GM23248 (cell line): ENCODE data around the gene NOXA1. TPM values are rescaled to one million over a fixed set of nuclear protein-coding genes. Genes with fewer than 3 reads are reported as not detected.

Source experiments
- DNase-seq: peaks from one replicate; pipeline ENCODE4 v3.0.0-alpha.2; 2015
- H2AFZ ChIP-seq: fragments of 200-600 bp; sonication (generic); 2 replicates; pipeline ENCODE4 v1.6.1; 2016; ENCODE audit warnings: antibody characterized with exemption
- H3F3A ChIP-seq: fragments of 200-600 bp; sonication (generic); 2 replicates; pipeline ENCODE4 v1.6.1; 2016; ENCODE audit warnings: mild to moderate bottlenecking, antibody characterized with exemption, mixed run types; ENCODE audit not compliant: insufficient read depth
- H3K27ac ChIP-seq: fragments of 200-600 bp; sonication (generic); 2 replicates; pipeline ENCODE4 v1.5.1; 2016; ENCODE audit warnings: mild to moderate bottlenecking
- H3K27me3 ChIP-seq: fragments of 200-600 bp; sonication (generic); replicated peaks from 2 replicates; pipeline ENCODE4 v1.6.1; 2016; ENCODE audit warnings: mild to moderate bottlenecking; ENCODE audit not compliant: insufficient read depth
- H3K36me3 ChIP-seq: fragments of 200-600 bp; sonication (generic); 2 replicates; pipeline ENCODE4 v1.6.1; 2016; ENCODE audit warnings: low read depth, mild to moderate bottlenecking
- H3K4me1 ChIP-seq: fragments of 200-600 bp; sonication (generic); 2 replicates; pipeline ENCODE4 v1.6.1; 2016; ENCODE audit warnings: mild to moderate bottlenecking; ENCODE audit not compliant: insufficient read depth
- H3K4me2 ChIP-seq: fragments of 200-600 bp; sonication (generic); one replicate; pipeline ENCODE4 v1.6.1; 2016; ENCODE audit warnings: mild to moderate bottlenecking; ENCODE audit not compliant: unreplicated experiment
- H3K4me3 ChIP-seq: fragments of 200-600 bp; sonication (generic); 2 replicates; pipeline ENCODE4 v1.5.1; 2016; ENCODE audit warnings: mild to moderate bottlenecking
- H3K79me2 ChIP-seq: fragments of 200-600 bp; sonication (generic); 2 replicates; pipeline ENCODE4 v1.6.1; 2016; ENCODE audit warnings: mild to moderate bottlenecking; ENCODE audit not compliant: insufficient read depth
- H3K9ac ChIP-seq: fragments of 200-600 bp; sonication (generic); 2 replicates; pipeline ENCODE4 v1.6.1; 2016; ENCODE audit warnings: mild to moderate bottlenecking
- H3K9me2 ChIP-seq: fragments of 200-600 bp; sonication (generic); 2 replicates; pipeline ENCODE4 v1.6.1; 2016; ENCODE audit warnings: mixed run types, mild to moderate bottlenecking, moderate library complexity; ENCODE audit not compliant: insufficient read depth
- H3K9me3 ChIP-seq: fragments of 200-600 bp; sonication (generic); one replicate; pipeline ENCODE4 v1.6.1; 2017; ENCODE audit warnings: low read depth
- H4K20me1 ChIP-seq: fragments of 200-600 bp; sonication (generic); 2 replicates; pipeline ENCODE4 v1.6.0; 2016; ENCODE audit not compliant: insufficient read depth
- EZH2 ChIP-seq: fragments of 200-600 bp; sonication (generic); IDR thresholded peaks from 2 replicates; pipeline ENCODE4 v1.6.1; 2018; ENCODE audit warnings: antibody characterized with exemption, mild to moderate bottlenecking; ENCODE audit not compliant: insufficient read depth, poor library complexity, severe bottlenecking
- EZH2phosphoT487 ChIP-seq: fragments of 200-600 bp; sonication (generic); IDR thresholded peaks from 2 replicates; pipeline ENCODE4 v1.6.1; 2018; ENCODE audit warnings: antibody characterized with exemption, moderate library complexity, mild to moderate bottlenecking, low read depth; ENCODE audit not compliant: insufficient read depth
- WGBS, 2 experiments: methylation state at CpG; one replicate each; pipeline ENCODE4 v1.1.6; 2015 to 2017; ENCODE audit warnings: low lambda C conversion rate in 2 of 2, low coverage in 1 of 2; ENCODE audit errors: missing lambda C conversion rate in 2 of 2; 5-methylcytosine and 5-hydroxymethylcytosine counted together
- in situ Hi-C: fragments of 300-500 bp; cut with MboI; formaldehyde crosslinking; loops from 2 replicates; pipeline ENCODE4 v1.15.0; 2020
- polyA plus RNA-seq: library from polyadenylated mRNA; unstranded; fragments of >200 nt; fragmentation: Nextera tagmentation; extraction: Ambion mirVana; gene quantifications from 2 replicates; pipeline ENCODE4 v1.2.1, GENCODE V29; 2016
- total RNA-seq: library from RNA; depleted of rRNA; stranded (reverse); fragments of >200 nt; shearing (Covaris generic); gene quantifications from 2 replicates; pipeline ENCODE4 v1.2.3, GENCODE V29; 2014

The NOXA1 gene
- total and polyA plus RNA-seq, 2 experiments from 2014 or later: 0.32 to 0.39 TPM

GRCh38 chr9:137477778-137478612 lies 54.8 kb downstream of the NOXA1 start:
- no peak overlapping the region for H3K27ac ChIP-seq
- H4K20me1 ChIP-seq: no peaks in the 10 kb centered on the region
- no peak for TF ChIP-seq EZH2
- no peak for TF ChIP-seq EZH2phosphoT487
- H3K9ac ChIP-seq: no peak overlapping the region
- no peak overlapping the region for H3K4me2 ChIP-seq
- no peaks in the 10 kb centered on the region for H3K79me2 ChIP-seq
- H3K27me3 ChIP-seq: no peaks in the 10 kb centered on the region
- 77 to 80% methylated on average over 27 to 28 of the region's 29 CpGs for WGBS, 2 experiments
- H3K9me2 ChIP-seq: no peaks in the 10 kb centered on the region
- no peaks in the 10 kb centered on the region for H3K4me1 ChIP-seq
- H2AFZ ChIP-seq: no peak overlapping the region
- in situ Hi-C loops: no loop called here
- H3K36me3 ChIP-seq: no peaks in the 10 kb centered on the region
- no peaks in the 10 kb centered on the region for H3F3A ChIP-seq
- DNase-seq: no peak
- no peak overlapping the region for H3K4me3 ChIP-seq
- H3K9me3 ChIP-seq: no peaks in the 10 kb centered on the region

GRCh38 chr9:137478613-137478961 lies 55.4 kb downstream of the NOXA1 start:
- H3F3A ChIP-seq: no peaks in the 10 kb centered on the region
- no peak overlapping the region for H3K9ac ChIP-seq
- no peaks in the 10 kb centered on the region for H3K9me2 ChIP-seq
- no peaks in the 10 kb centered on the region for H3K9me3 ChIP-seq
- H3K36me3 ChIP-seq: no peaks in the 10 kb centered on the region
- H4K20me1 ChIP-seq: no peaks in the 10 kb centered on the region
- 79 to 88% methylated on average over 10 to 11 of the region's 11 CpGs for WGBS, 2 experiments
- in situ Hi-C loops: no loop called here
- DNase-seq: no peak
- H2AFZ ChIP-seq: no peak overlapping the region
- no peak overlapping the region for H3K4me3 ChIP-seq
- no peaks in the 10 kb centered on the region for H3K4me1 ChIP-seq
- TF ChIP-seq EZH2: no peak
- no peak for TF ChIP-seq EZH2phosphoT487
- H3K27me3 ChIP-seq: no peaks in the 10 kb centered on the region
- no peak overlapping the region for H3K4me2 ChIP-seq
- no peaks in the 10 kb centered on the region for H3K79me2 ChIP-seq
- H3K27ac ChIP-seq: no peak overlapping the region

- no peak for DNase-seq
- no peaks in the 10 kb centered on the region for H3K4me1 ChIP-seq
- H3K4me3 ChIP-seq: no peak overlapping the region
- H3K4me2 ChIP-seq: no peak overlapping the region
- no peaks in the 10 kb centered on the region for H3K9me3 ChIP-seq
- no peak overlapping the region for H3K9ac ChIP-seq
- no peaks in the 10 kb centered on the region for H3K79me2 ChIP-seq
- H4K20me1 ChIP-seq: no peaks in the 10 kb centered on the region
- no peak overlapping the region for H2AFZ ChIP-seq
- H3K27ac ChIP-seq: no peak overlapping the region
- H3K36me3 ChIP-seq: no peaks in the 10 kb centered on the region
- H3K9me2 ChIP-seq: no peaks in the 10 kb centered on the region
- 79 to 80% methylated on average over 35 to 36 of the region's 36 CpGs for WGBS, 2 experiments
- in situ Hi-C loops: no loop called here
- no peaks in the 10 kb centered on the region for H3F3A ChIP-seq
- TF ChIP-seq EZH2phosphoT487: no peak
- no peak for TF ChIP-seq EZH2
- no peaks in the 10 kb centered on the region for H3K27me3 ChIP-seq
These were observed 56.0 kb downstream of the NOXA1 start for GRCh38 chr9:137478962-137479861.

- no peak for DNase-seq
- H3K79me2 ChIP-seq: no peaks in the 10 kb centered on the region
- no peak overlapping the region for H3K4me3 ChIP-seq
- H3K36me3 ChIP-seq: no peaks in the 10 kb centered on the region
- no peaks in the 10 kb centered on the region for H3K9me3 ChIP-seq
- no peaks in the 10 kb centered on the region for H3K27me3 ChIP-seq
- H4K20me1 ChIP-seq: no peaks in the 10 kb centered on the region
- H3F3A ChIP-seq: no peaks in the 10 kb centered on the region
- H3K27ac ChIP-seq: no peak overlapping the region
- in situ Hi-C loops: no loop called here
- H2AFZ ChIP-seq: no peak overlapping the region
- no peak for TF ChIP-seq EZH2
- TF ChIP-seq EZH2phosphoT487: no peak
- 85 to 88% methylated on average over 28 to 29 of the region's 32 CpGs for WGBS, 2 experiments
- H3K9ac ChIP-seq: no peak overlapping the region
- H3K9me2 ChIP-seq: no peaks in the 10 kb centered on the region
- no peaks in the 10 kb centered on the region for H3K4me1 ChIP-seq
- no peak overlapping the region for H3K4me2 ChIP-seq
These were observed 56.9 kb downstream of the NOXA1 start for GRCh38 chr9:137479892-137480685.
